ENCODE results near the gene TCAIM.

Gene TCAIM

DNA sequence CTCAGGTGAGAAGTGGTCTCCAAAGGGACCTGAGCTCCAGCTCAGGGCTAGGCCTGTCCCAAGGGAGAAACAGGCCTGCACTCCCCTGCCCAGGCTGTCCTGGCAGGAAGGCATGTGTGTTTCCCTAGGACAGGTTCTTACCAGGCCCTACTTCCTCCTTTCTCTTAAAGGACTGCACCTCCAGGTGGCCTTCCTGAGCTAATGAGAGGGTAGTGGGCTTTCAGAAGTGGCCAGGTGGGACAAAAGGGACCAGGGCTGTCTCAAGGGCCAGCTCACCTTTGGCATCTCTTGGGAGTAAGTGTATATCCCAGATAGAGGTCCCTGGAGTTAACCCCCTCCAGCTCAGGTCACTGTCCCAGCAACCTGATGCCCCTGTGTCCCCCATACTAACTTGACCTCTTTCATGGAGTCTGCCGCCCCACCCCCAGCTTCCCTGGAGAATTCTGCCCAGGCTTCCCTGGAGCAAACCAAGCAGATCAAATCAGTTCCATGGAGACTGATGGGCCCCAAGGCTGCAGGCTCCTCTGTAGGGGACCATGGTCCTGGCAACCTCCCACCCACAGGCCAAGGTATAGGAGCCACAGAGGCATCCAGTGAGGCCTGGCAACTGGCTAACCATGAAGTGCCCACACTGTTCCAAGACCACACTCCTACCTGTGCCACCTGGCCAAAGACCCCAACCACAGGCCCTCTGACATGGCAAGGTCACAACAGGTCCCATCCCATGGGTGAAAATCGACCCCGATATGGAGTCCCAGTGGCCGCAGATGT lies 71.3 kb downstream of the TCAIM start:
- peak overlapping the region; percentile 61 for H3K27ac ChIP-seq
- peaks cover 0 to 3% of the 10 kb centered on the region in 2 experiments for H3K4me1 ChIP-seq (ENCODE audit: control insufficient read depth in 1 of 2, insufficient read depth in 1 of 2, low read depth in 1 of 2, low read length in 1 of 2)
- no peaks in the 10 kb centered on the region for H3K9me3 ChIP-seq
- H3K4me3 ChIP-seq (ENCODE audit: low read depth in 1 of 2, low read length in 1 of 2): no peak overlapping the region
- H3K36me3 ChIP-seq: peaks cover 14% of the 10 kb centered on the region
- TF ChIP-seq, protein P1, sequence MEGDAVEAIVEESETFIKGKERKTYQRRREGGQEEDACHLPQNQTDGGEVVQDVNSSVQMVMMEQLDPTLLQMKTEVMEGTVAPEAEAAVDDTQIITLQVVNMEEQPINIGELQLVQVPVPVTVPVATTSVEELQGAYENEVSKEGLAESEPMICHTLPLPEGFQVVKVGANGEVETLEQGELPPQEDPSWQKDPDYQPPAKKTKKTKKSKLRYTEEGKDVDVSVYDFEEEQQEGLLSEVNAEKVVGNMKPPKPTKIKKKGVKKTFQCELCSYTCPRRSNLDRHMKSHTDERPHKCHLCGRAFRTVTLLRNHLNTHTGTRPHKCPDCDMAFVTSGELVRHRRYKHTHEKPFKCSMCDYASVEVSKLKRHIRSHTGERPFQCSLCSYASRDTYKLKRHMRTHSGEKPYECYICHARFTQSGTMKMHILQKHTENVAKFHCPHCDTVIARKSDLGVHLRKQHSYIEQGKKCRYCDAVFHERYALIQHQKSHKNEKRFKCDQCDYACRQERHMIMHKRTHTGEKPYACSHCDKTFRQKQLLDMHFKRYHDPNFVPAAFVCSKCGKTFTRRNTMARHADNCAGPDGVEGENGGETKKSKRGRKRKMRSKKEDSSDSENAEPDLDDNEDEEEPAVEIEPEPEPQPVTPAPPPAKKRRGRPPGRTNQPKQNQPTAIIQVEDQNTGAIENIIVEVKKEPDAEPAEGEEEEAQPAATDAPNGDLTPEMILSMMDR (IDR thresholded peaks at IDR 0.05): no peak
- no peaks in the 10 kb centered on the region for H3K27me3 ChIP-seq

DNA sequence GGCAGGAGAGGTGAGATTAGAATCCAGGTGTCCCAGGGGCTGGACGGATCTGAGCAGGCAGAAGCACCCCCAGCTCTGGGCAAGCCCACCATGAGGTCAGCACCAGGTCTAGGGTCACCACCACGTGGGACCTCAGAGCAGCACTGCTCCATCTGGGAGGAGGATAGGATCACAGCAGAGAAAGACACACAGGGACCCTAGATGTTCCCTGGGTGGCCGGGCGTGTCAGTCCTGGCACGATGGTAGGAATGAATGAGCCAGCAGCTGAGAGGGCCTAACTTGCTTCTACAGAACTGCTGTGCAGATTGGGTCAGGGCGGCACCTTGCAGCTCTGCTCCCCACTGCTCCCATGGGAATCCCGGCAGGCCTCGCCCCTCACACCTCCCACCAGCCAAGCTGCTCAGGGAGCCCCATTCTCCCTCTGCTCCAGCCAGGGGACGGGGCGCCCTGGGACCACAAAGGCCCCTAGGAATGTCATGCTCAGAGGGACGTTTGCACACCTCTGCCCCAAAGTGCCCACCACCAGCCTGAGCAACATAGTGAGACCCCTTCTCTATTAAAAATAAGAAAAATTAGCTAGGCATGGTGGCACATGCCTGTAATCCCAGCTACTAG lies 72.6 kb downstream of the TCAIM start:
- Histone ChIP-seq H3K27me3 (no peaks in the 10 kb centered on the region), H3K9me3 (no peaks in the 10 kb centered on the region), H3K27ac (no peak overlapping the region), H3K4me3 (ENCODE audit: low read depth in 1 of 2, low read length in 1 of 2) (no peak overlapping the region), H3K36me3 (peaks cover 15% of the 10 kb centered on the region), H3K4me1 (ENCODE audit: control insufficient read depth in 1 of 2, insufficient read depth in 1 of 2, low read depth in 1 of 2, low read length in 1 of 2) (peaks cover 0 to 3% of the 10 kb centered on the region in 2 experiments)
- TF ChIP-seq, protein P1 (IDR thresholded peaks at IDR 0.05): no peak

DNA sequence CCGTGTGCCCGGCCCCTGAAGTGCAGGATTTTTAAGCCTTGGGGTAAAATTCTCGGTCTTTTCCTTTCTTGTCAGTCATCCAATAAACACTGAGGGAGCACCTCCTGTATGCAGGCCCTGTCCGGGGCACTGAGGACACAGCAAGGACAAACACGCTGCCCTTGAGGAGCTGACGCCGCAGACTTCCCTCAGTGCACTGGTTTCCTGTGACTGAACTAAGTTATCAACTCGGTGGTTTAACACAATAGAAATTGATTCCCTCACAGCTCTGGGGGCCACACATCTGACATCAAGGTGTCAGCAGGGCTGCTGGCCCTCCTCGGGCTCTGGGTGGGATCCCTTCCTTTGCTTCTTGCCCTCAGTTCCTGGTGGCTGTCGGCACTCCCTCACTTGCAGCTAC lies 73.8 kb downstream of the TCAIM start:
- Histone ChIP-seq H3K4me3 (ENCODE audit: low read depth in 1 of 2, low read length in 1 of 2) (no peak overlapping the region), H3K27ac (no peak overlapping the region), H3K4me1 (ENCODE audit: control insufficient read depth in 1 of 2, insufficient read depth in 1 of 2, low read depth in 1 of 2, low read length in 1 of 2) (peaks cover 0 to 3% of the 10 kb centered on the region in 2 experiments), H3K36me3 (peaks cover 22% of the 10 kb centered on the region), H3K27me3 (no peaks in the 10 kb centered on the region), H3K9me3 (no peaks in the 10 kb centered on the region)
- TF ChIP-seq, protein P1 (IDR thresholded peaks at IDR 0.05): no peak

DNA sequence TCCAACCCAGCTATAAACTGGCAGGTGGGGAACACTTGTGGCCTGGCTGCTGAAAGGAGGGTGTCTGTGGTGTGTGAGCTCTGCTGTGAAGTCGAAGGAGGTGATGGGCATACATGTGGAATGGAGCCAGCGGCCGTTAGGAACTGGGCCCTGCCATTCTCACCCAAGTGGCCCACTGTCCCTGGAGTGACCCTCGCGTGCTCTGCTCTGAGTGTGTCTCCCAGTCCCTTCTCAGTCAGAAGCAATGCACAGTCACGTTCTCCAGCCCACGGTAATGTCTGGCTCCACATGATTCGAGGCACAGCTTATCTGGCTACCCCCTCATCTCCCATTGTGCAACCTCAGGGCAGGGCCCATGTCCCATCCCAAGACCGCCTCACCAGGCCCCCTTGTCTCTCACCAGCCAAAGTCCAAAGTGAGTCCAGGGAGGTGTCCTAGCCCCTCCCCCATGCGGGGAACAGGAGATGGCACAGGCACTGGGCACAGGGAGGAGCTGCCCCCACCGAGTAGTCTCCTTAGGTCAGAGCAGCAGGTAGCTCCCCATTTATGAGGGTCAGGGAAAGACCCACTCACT lies 76.0 kb downstream of the TCAIM start:
- TF ChIP-seq, protein P1 (IDR thresholded peaks at IDR 0.05): no peak
- Histone ChIP-seq H3K27me3 (no peaks in the 10 kb centered on the region), H3K27ac (peak overlapping the region; percentile 13)

DNA sequence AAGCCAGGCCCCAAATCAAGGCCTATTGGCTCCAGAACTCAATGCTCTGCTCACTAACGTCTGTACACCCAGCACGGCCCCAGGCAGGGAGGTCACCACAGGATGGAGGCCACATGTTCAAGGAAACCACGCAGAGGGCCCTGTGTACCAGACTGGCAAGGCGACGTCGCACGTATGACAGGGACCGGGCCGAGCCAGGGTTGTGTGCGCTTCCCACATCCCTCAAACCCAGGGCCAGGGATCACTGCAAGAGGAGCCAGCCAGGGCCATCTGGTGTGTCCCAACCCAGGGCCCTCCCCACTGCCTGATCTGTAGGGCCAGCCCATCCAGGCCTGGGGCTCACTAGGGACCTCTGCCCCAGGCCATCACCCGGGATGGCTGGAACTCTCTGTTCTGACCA lies 76.9 kb downstream of the TCAIM start:
- H3K27me3 ChIP-seq: no peaks in the 10 kb centered on the region
- TF ChIP-seq, protein P1 (IDR thresholded peaks at IDR 0.05): no peak

More for the DNA sequence above, 76.0 kb downstream of the TCAIM start:
- H3K4me1 ChIP-seq (ENCODE audit: control insufficient read depth in 1 of 2, insufficient read depth in 1 of 2, low read depth in 1 of 2, low read length in 1 of 2): peaks cover 0 to under 1% of the 10 kb centered on the region in 2 experiments
- no peak overlapping the region for H3K4me3 ChIP-seq (ENCODE audit: low read depth in 1 of 2, low read length in 1 of 2)
- no peaks in the 10 kb centered on the region for H3K9me3 ChIP-seq
- H3K36me3 ChIP-seq: peaks cover 21% of the 10 kb centered on the region

More for the DNA sequence above, 76.9 kb downstream of the TCAIM start:
- no peak overlapping the region for H3K4me3 ChIP-seq (ENCODE audit: low read depth in 1 of 2, low read length in 1 of 2)
- H3K4me1 ChIP-seq (ENCODE audit: control insufficient read depth in 1 of 2, insufficient read depth in 1 of 2, low read depth in 1 of 2, low read length in 1 of 2): no peaks in the 10 kb centered on the region
- H3K36me3 ChIP-seq: peaks cover 29% of the 10 kb centered on the region
- H3K27ac ChIP-seq: no peak overlapping the region
- H3K9me3 ChIP-seq: no peaks in the 10 kb centered on the region

All from neutrophil (primary cell).